ENCODE results near the gene ARHGAP1.
"Not testable (repeated sequence)": the region's sequence is repeated elsewhere in the genome, so short reads cannot be mapped to it uniquely, and the experiment has no call there.

The ARHGAP1 gene

GRCh38 chr11:46722566-46723358 lies 22.3 kb upstream of the ARHGAP1 start:
- no peak for DNase-seq

GRCh38 chr11:46721286-46721685 lies 20.9 kb upstream of the ARHGAP1 start:
- no peak for DNase-seq

- DNase-seq = no peak
Observed at GRCh38 chr11:46719543-46720218, 19.3 kb upstream of the ARHGAP1 start.

GRCh38 chr11:46719048-46719542 lies 18.7 kb upstream of the ARHGAP1 start, which contains the start of gene F2:
F2 (plus strand) TSS chr11:46719213; CDS start chr11:46719236, 23 bp downstream.
- DNase-seq = no peak

- no peak for DNase-seq
Observed at GRCh38 chr11:46718155-46719019, 18.0 kb upstream of the ARHGAP1 start.

- not testable (repeated sequence) for DNase-seq
Observed at GRCh38 chr11:46717825-46718154, 17.4 kb upstream of the ARHGAP1 start.

GRCh38 chr11:46712874-46713576 lies 12.6 kb upstream of the ARHGAP1 start:
- no peak for DNase-seq

GRCh38 chr11:46711303-46711702 lies 10.9 kb upstream of the ARHGAP1 start:
- no peak for DNase-seq

- peak; percentile 70 for DNase-seq
Observed at GRCh38 chr11:46710821-46711269, 10.4 kb upstream of the ARHGAP1 start.

GRCh38 chr11:46709351-46709750 lies 8.9 kb upstream of the ARHGAP1 start:
- DNase-seq = not testable (repeated sequence)

- no peak for DNase-seq
Observed at GRCh38 chr11:46706886-46707285, 6.5 kb upstream of the ARHGAP1 start.

GRCh38 chr11:46705070-46705688 lies 4.8 kb upstream of the ARHGAP1 start:
- DNase-seq = no peak

GRCh38 chr11:46701078-46701654 lies 747 bp upstream of the ARHGAP1 start:
- DNase-seq = no peak

GRCh38 chr11:46698597-46698996 lies 1.8 kb downstream of the ARHGAP1 start:
- no peak for DNase-seq

- no peak for DNase-seq
Observed at GRCh38 chr11:46697723-46698122, 2.7 kb downstream of the ARHGAP1 start.

- no peak for DNase-seq
Observed at GRCh38 chr11:46697303-46697702, 3.1 kb downstream of the ARHGAP1 start.

GRCh38 chr11:46696212-46696558 lies 4.2 kb downstream of the ARHGAP1 start:
- no peak for DNase-seq

GRCh38 chr11:46695345-46696211 lies 4.8 kb downstream of the ARHGAP1 start:
- no peak for DNase-seq

GRCh38 chr11:46694607-46695006 lies 5.8 kb downstream of the ARHGAP1 start:
- DNase-seq = no peak

- DNase-seq = no peak
Observed at GRCh38 chr11:46694072-46694471, 6.3 kb downstream of the ARHGAP1 start.

- DNase-seq = no peak
Observed at GRCh38 chr11:46693597-46694012, 6.8 kb downstream of the ARHGAP1 start.
